ES-I3 (cell line): Measurements from ENCODE around the gene TTF1.

Experiments used
- H3K36me3 ChIP-seq: 2 replicates; pipeline ENCODE4 v1.6.1; 2013; ENCODE audit warnings: mild to moderate bottlenecking, low read length, control low read depth, moderate library complexity; ENCODE audit not compliant: insufficient read depth
- H3K4me1 ChIP-seq: 2 replicates; pipeline ENCODE4 v1.6.1; 2013; ENCODE audit warnings: mild to moderate bottlenecking, control low read depth, low read length; ENCODE audit not compliant: insufficient read depth
- H3K9ac ChIP-seq: 2 replicates; pipeline ENCODE4 v1.6.1; 2013; ENCODE audit warnings: low read depth, mild to moderate bottlenecking, low read length, moderate library complexity
- H3K9me3 ChIP-seq: 2 replicates; pipeline ENCODE4 v1.6.1; 2013; ENCODE audit warnings: mild to moderate bottlenecking, low read length, moderate library complexity; ENCODE audit not compliant: control insufficient read depth, insufficient read depth

The TTF1 gene

GRCh38 chr9:132367613-132368313 is 38.9 kb downstream of the TTF1 start:
- Histone ChIP-seq H3K9ac (no peak overlapping the region), H3K9me3 (no peaks in the 10 kb centered on the region), H3K36me3 (no peaks in the 10 kb centered on the region), H3K4me1 (peaks cover 6% of the 10 kb centered on the region; the same call in 1 of the 2 replicates)

- no peak overlapping the region for H3K9ac ChIP-seq
- no peaks in the 10 kb centered on the region for H3K36me3 ChIP-seq
- no peaks in the 10 kb centered on the region for H3K9me3 ChIP-seq
- no peaks in the 10 kb centered on the region for H3K4me1 ChIP-seq
Measured at GRCh38 chr9:132366481-132366880, 40.2 kb downstream of the TTF1 start.

DNA sequence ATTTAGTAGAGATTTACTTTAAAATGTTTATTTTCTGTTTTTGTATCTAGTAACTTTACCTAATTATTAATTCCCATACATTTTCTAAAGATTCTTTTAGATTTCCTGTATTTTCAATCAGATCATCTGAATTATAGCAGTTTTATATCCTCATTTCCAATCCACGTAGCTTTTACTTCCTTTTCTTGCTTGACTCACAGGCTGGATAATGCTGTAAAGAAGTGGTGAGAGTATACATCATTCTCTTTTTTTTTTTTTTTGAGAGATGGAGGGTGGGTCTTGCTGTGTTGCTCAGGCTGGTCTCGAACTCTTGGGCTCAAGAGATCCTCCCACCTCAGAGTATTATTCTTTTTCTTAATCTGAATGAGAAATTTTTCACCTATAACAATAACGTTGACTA is 40.7 kb downstream of the TTF1 start:
- Histone ChIP-seq H3K36me3 (no peaks in the 10 kb centered on the region), H3K4me1 (no peaks in the 10 kb centered on the region), H3K9me3 (no peaks in the 10 kb centered on the region), H3K9ac (no peak overlapping the region)

DNA sequence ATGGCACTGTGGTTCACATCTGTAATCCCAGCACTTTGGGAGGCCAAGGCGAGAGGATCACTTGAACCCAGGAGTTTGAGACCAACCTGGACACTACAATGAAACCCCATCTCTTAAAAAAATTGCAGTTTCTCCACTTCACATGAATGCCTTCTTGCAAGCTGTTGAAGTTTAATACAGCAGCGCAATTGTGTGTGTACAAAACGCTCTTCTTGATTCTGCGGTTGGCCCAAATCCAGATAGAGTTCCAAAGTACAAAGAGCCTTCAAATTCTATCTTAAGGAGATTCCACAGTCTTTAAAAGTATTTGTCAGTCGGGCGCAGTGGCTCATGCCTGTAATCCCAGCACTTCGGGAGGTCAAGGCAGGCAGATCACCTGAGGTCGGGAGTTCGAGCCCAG is 42.6 kb downstream of the TTF1 start:
- Histone ChIP-seq H3K4me1 (no peaks in the 10 kb centered on the region), H3K36me3 (no peaks in the 10 kb centered on the region), H3K9ac (no peak overlapping the region), H3K9me3 (no peaks in the 10 kb centered on the region)

GRCh38 chr9:132357764-132358163 is 48.9 kb downstream of the TTF1 start:
- Histone ChIP-seq H3K9ac (no peak overlapping the region), H3K9me3 (no peaks in the 10 kb centered on the region), H3K36me3 (peaks cover 7% of the 10 kb centered on the region; the same call in 1 of the 2 replicates), H3K4me1 (peaks cover 10% of the 10 kb centered on the region; the same call in 1 of the 2 replicates)

- peaks cover 10% of the 10 kb centered on the region; the same call in 1 of the 2 replicates for H3K4me1 ChIP-seq
- H3K36me3 ChIP-seq: peaks cover 18% of the 10 kb centered on the region
- no peak overlapping the region; the same call in 1 of the 2 replicates for H3K9ac ChIP-seq
Measured at GRCh38 chr9:132356324-132356924, 50.2 kb downstream of the TTF1 start.

GRCh38 chr9:132354637-132355355 is 51.8 kb downstream of the TTF1 start, which contains the start of gene SETX:
SETX (minus strand) TSS chr9:132354986; CDS start chr9:132349428, 5,558 bp downstream.
- Histone ChIP-seq H3K36me3 (peaks cover 31% of the 10 kb centered on the region), H3K9ac (peak within 1 kb of the TSS; percentile 90), H3K9me3 (no peaks in the 10 kb centered on the region), H3K4me1 (peaks cover 10% of the 10 kb centered on the region; the same call in 1 of the 2 replicates)

More at GRCh38 chr9:132356324-132356924, 50.2 kb downstream of the TTF1 start:
- no peaks in the 10 kb centered on the region for H3K9me3 ChIP-seq

GRCh38 chr9:132351404-132352045 is 55.1 kb downstream of the TTF1 start:
- peaks cover 10% of the 10 kb centered on the region; the same call in 1 of the 2 replicates for H3K4me1 ChIP-seq
- no peaks in the 10 kb centered on the region for H3K9me3 ChIP-seq
- no peak overlapping the region for H3K9ac ChIP-seq
- peaks cover 38% of the 10 kb centered on the region for H3K36me3 ChIP-seq

- Histone ChIP-seq H3K36me3 (peaks cover 43% of the 10 kb centered on the region), H3K4me1 (peaks cover 10% of the 10 kb centered on the region; the same call in 1 of the 2 replicates), H3K9me3 (no peaks in the 10 kb centered on the region), H3K9ac (no peak overlapping the region)
Measured at GRCh38 chr9:132350861-132351315, 55.8 kb downstream of the TTF1 start.

DNA sequence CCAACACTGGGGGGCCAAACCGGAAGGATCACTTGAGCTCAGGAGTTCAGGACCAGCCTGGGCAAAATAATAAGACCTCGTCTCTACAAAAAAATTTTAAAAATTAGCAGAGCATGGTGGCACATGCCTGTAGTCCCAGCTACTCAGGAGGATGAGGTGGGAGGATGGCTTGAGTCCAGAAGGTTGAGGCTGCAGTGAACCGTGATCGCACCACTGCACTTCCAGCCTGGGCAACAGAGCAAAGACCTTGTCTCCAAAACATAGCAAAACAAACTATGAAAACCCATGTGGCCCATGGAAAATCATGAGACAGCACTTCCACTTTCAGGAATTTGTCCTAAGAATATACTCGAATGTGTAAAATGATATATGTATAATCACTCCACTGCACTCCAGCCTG is 58.0 kb downstream of the TTF1 start:
- no peak overlapping the region for H3K9ac ChIP-seq
- H3K9me3 ChIP-seq: no peaks in the 10 kb centered on the region
- peaks cover 8% of the 10 kb centered on the region; the same call in 1 of the 2 replicates for H3K4me1 ChIP-seq
- H3K36me3 ChIP-seq: peaks cover 49% of the 10 kb centered on the region

DNA sequence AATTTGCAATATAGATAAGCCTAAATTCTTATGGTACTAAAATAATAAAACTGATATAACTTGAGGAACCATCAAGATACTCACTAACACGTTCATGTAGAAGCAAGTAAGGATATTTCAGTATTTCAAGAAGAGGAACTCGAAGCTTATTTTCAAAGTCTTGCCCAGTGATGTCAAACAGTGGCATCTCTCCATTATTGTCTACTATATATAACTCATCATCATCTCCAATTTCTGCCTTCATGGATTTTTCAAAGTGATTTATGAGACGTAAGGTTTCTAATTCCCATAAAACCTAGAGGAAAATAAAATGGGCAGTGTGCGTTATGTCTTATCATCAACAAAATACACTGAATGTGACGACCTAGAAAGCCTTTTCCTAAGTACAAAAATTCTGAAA is 60.5 kb downstream of the TTF1 start:
- peaks cover 41% of the 10 kb centered on the region for H3K36me3 ChIP-seq
- no peak overlapping the region for H3K9ac ChIP-seq
- no peaks in the 10 kb centered on the region for H3K4me1 ChIP-seq
- no peaks in the 10 kb centered on the region for H3K9me3 ChIP-seq

DNA sequence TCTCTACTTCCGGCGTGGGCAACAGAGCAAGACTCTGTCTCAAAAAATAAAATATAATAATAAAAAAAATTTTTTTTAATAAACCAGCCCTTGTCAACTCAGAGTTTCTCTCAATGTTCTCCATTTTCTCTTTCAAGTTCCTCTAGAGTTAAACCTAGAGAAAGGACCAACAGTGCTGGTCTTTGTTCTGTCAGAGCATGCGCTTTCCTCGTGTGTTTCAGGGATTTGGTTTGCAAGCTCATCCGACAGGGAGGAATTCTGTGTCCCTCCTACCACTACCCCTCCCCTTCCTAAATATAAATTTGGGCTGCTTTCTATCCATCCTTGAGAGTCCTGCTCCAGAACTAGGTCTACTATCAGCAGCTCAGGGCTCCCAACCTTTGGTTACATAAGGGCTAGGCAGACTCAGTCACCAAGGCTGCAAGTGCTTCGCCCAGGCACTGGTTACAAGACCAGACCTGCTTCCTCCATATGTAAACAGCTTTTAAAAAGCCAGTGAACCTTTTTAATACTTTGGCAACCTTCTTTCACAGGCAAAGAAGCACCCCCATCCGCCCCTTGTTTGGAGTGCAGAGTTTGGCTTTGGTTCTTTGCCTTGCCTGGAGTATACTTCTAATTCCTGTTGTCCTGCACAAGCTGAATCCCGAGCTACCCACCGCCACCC is 65.3 kb downstream of the TTF1 start:
- H3K4me1 ChIP-seq: no peaks in the 10 kb centered on the region
- no peak overlapping the region for H3K9ac ChIP-seq
- no peaks in the 10 kb centered on the region for H3K9me3 ChIP-seq
- peaks cover 34% of the 10 kb centered on the region for H3K36me3 ChIP-seq

DNA sequence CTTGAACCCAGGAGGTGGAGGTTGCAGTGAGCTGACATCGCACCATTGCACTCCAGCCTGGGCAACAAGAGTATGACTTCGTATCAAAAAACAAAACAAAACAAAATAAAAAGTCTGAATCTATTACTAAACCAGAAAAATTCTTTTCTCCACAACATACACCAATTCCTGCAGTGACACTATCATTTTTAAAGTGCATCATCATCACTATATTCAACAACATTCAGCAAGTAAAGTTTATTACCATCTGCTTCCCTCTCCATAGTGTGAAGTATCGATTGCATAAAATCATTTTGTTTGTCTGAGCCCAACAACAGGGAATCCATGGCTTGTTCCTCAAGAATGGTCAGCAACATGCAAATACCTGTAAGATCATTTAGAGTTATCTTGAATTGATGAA is 72.3 kb downstream of the TTF1 start:
- Histone ChIP-seq H3K9me3 (no peaks in the 10 kb centered on the region), H3K36me3 (peaks cover 27% of the 10 kb centered on the region), H3K4me1 (no peaks in the 10 kb centered on the region), H3K9ac (no peak overlapping the region)

GRCh38 chr9:132333556-132333955 is 73.1 kb downstream of the TTF1 start:
- H3K9ac ChIP-seq: no peak overlapping the region
- no peaks in the 10 kb centered on the region for H3K4me1 ChIP-seq
- H3K36me3 ChIP-seq: peaks cover 31% of the 10 kb centered on the region

More at GRCh38 chr9:132333556-132333955, 73.1 kb downstream of the TTF1 start:
- H3K9me3 ChIP-seq: no peaks in the 10 kb centered on the region
